C4-2B (cell line): ENCODE data around the gene PPL.

Experiments
- CTCF ChIP-seq: fragments of 450-650 bp; conservative IDR thresholded peaks from 2 replicates; pipeline ENCODE4 v1.5.1; 2017; ENCODE audit warnings: mild to moderate bottlenecking
- ZFX ChIP-seq: fragments of 450-650 bp; IDR thresholded peaks from 2 replicates; pipeline ENCODE4 v1.6.1; 2017

GRCh38 chr16:4972938-4973587, 36.1 kb upstream of the PPL start:
- TF ChIP-seq CTCF = no peak
- TF ChIP-seq ZFX = no peak
